ENCODE measurements around the gene SFN.

DNA sequence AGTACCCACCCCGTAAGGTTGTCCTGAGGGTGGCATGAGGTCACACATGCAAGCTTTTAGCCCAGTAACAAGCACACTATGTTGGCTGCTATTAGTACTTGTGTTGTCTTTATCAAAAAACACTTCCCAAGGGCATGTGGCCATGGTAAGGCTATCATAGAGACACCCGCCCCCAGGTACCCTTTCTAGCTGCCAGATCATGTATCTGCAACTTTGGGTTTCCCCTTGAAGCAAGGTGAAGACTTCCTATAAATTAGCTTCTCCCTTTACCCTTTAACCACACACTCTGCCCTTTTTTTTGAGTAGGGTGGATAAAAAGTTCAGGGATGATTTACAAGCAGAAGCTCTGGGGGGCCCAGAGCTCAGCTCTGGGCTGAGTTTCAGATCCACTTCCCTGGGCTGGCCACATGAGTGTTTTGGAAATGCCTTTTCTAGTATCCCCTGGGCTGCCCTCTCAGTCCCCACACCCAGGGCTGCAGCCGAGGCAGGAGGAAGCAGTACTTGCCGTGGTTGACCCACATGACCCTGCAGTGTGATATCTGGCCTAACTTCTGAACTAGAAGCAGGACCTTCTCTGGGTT, 34.4 kb upstream of the SFN start:
- no peak for TF ChIP-seq POLR2AphosphoS5 (IDR thresholded peaks at IDR 0.05)
- no peak for TF ChIP-seq POLR2A (IDR thresholded peaks at IDR 0.05)
- TF ChIP-seq, protein P1, sequence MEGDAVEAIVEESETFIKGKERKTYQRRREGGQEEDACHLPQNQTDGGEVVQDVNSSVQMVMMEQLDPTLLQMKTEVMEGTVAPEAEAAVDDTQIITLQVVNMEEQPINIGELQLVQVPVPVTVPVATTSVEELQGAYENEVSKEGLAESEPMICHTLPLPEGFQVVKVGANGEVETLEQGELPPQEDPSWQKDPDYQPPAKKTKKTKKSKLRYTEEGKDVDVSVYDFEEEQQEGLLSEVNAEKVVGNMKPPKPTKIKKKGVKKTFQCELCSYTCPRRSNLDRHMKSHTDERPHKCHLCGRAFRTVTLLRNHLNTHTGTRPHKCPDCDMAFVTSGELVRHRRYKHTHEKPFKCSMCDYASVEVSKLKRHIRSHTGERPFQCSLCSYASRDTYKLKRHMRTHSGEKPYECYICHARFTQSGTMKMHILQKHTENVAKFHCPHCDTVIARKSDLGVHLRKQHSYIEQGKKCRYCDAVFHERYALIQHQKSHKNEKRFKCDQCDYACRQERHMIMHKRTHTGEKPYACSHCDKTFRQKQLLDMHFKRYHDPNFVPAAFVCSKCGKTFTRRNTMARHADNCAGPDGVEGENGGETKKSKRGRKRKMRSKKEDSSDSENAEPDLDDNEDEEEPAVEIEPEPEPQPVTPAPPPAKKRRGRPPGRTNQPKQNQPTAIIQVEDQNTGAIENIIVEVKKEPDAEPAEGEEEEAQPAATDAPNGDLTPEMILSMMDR (IDR thresholded peaks at IDR 0.05) = no peak
- TF ChIP-seq EP300 (IDR thresholded peaks at IDR 0.05) = no peak

Data from sigmoid colon (tissue), 4 donors.